ENCODE results near the gene ADGRG7.
A peak's percentile ranks its signal among the peaks of the same experiment; 100 is the strongest.
"Not testable (repeated sequence)": the region's sequence is repeated elsewhere in the genome, so short reads cannot be mapped to it uniquely, and the experiment has no call there.

The ADGRG7 gene, protein sequence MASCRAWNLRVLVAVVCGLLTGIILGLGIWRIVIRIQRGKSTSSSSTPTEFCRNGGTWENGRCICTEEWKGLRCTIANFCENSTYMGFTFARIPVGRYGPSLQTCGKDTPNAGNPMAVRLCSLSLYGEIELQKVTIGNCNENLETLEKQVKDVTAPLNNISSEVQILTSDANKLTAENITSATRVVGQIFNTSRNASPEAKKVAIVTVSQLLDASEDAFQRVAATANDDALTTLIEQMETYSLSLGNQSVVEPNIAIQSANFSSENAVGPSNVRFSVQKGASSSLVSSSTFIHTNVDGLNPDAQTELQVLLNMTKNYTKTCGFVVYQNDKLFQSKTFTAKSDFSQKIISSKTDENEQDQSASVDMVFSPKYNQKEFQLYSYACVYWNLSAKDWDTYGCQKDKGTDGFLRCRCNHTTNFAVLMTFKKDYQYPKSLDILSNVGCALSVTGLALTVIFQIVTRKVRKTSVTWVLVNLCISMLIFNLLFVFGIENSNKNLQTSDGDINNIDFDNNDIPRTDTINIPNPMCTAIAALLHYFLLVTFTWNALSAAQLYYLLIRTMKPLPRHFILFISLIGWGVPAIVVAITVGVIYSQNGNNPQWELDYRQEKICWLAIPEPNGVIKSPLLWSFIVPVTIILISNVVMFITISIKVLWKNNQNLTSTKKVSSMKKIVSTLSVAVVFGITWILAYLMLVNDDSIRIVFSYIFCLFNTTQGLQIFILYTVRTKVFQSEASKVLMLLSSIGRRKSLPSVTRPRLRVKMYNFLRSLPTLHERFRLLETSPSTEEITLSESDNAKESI

DNA sequence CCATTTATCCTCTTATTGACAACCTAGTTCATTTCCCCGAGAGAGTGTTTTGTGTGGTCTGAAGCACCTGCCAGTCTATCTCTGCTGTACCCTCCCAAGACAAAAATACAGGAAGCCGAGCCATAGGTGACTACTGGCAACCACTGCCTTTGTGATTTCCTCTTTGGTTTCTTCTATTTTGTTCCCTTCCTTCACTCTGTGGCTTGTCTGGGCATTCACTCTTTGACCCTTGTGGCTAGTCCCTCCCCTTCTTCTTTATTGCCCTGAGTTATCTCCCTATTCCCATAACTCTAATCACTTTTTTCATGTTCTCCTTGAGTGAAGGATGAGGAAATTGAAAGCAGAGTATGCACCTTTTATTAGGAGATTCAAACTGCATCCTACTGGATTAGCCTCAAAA is at the start of gene ADGRG7:
Gene ADGRG7 (plus strand): TSS at position 297 of the 400 bp plus-strand sequence. CDS start 256 bp downstream, outside the sequence.
- DNase-seq (ENCODE audit: low spot score) = no peak

DNA sequence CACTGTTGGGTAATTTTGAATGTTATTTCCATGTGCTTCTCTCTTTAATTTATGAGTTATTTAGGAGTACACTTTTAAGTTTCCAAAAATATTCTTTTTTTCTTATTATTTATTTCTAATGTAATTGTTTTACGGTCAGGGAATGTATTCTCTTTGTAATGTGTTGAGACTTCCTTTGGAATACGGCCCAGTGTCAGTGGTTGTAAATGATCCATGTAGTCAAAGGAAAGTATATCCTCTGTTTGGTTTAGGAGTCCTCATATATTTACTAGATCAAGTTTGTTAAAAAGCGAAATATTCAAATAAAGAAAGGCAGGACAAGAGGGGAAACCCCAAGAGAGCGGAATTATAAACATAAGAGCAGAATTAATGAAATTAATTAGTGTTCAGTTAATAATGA is 49.0 kb upstream of the ADGRG7 start:
- DNase-seq (ENCODE audit: low spot score) = no peak

DNA sequence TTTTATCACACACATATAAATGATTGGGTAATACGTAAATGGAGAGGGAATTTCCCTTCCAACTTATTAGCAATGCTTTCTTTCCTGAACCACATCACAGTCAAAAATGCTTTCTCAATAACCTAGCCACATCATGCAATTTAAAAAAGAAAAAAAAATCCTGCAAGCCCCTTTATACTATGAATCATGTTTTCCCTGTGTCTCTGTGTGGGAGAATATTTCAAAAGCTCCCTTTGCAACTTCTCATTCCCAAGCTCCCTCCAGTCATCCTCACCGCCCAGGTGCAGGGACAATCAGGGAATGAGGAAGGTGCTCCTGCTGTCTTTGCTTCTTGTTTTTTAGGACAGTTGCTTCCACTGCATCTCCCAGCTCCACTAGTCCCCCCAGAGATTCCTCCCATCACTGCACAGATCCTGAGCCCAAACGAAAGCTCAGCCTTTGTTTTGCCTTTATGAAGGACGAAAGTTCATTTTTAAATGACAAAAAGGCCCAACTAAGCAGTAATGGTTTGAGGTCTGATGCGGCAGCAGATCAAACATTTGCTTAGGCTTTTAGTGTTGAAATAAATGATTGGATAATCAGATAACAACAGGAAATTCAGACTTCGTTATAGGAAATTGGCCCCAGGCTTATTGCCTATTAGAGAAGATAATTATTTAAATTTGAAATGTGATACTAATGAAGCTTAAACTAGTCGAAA is 47.8 kb upstream of the ADGRG7 start:
- DNase-seq (ENCODE audit: low spot score) = no peak

DNA sequence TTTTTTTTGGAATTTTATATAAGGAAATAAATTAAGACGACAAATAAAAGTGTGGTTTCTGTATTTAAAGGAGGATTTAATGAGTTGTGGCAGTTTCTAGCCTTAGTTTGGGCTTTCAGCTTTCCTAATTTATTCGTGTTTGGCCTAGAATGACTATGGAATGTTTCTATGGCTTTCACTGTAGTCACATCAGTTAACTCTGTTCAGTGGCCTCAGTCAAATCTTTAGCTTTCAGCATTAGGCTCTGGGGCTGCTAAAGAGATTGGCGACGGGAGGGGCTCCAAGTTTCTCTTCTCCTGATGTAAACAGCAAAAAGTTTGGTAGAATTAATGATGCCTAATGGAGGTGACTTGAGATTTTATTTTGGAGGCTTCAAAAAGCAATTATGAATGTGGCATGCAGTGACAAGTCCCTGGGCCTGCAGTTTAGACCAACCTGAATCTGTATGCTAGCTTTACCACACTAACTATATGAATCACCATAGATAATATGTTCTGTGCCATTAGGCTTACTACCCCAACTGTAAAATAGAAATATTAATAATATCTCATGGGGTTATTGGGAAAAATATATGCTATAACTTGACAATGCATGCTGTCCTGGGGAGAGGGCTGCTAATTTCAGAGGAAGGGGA is 47.1 kb upstream of the ADGRG7 start:
- no peak for DNase-seq (ENCODE audit: low spot score)

DNA sequence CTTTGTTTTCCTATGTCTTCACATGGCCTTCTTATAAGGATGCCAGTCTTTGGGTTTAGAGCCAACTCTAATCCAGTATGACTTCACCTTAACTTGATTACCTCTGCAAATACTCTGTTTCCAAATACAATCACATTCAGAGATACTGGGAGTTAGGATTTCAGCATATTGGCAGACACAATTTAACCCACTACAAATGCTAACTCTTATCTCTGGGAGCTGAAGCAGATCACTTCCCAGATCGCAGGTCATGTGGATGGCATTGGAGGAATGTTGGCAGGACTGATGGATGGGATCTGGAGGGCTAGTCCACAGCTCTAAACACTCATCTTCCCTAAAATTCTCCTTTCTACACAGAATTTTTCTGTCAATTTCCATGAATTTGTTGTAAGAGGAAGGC is 46.2 kb upstream of the ADGRG7 start:
- DNase-seq (ENCODE audit: low spot score) = no peak

DNA sequence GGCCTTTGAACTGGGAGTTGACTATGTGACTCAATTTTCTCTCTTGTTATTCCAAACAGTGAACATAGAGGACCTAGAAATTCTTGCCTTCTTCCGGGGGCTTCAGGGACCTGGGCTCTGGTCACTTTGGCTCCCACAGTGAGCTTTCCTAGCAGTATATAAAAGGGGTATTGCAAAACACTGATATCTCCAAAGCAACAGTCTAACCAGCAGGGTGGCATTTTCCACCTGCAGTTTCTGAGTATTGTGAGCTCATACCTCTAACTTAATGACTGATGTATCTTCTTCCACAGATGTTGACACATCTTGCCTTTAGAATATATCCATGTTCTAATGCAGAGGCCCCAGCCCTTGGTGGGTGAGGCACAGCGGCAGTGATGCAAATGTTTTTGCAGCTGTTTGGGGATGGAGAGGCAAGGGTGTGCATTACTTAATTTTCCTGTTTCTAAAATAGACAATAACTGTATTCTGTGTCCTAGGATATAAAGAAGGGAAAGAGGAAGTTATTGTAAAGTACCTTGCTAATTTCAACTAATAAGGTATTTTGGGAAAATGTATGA is 45.7 kb upstream of the ADGRG7 start:
- DNase-seq (ENCODE audit: low spot score) = no peak

DNA sequence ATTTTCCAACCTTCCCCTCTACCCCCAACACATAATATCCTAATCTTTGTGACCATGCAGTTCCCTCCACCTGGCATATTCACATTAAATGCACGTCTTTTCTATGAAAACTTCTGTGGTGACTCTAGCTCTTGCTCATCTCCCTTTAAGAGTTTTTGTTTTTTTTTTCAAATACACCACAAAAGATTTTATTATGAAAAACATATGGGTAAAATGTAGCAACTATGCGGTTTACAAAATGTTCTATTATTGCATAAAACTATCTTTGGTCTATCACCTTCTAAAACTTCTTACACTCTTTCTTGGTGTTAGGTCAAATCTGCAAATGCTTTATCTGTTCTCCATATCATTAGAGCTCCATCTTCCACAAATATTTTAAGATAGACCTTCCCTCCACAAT is 38.6 kb upstream of the ADGRG7 start:
- no peak for DNase-seq (ENCODE audit: low spot score)

DNA sequence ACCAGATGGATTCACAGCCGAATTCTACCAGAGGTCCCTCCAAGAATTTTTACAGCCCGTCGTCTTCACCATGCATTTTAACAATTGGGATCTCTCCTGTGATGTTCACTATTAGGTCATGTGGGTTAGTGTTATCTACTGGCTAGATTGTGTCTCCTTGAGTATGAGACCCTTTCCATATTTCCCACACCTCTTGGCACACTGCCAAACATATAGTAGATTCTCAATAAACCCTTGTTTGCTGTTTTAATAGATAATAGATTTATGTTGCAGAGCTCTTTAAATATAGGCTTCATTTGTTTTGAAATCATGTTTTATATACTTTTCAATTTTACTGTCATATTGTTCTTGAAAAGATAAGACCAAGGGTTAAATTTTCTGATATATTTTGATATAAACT is 34.9 kb upstream of the ADGRG7 start:
- no peak for DNase-seq (ENCODE audit: low spot score)

DNA sequence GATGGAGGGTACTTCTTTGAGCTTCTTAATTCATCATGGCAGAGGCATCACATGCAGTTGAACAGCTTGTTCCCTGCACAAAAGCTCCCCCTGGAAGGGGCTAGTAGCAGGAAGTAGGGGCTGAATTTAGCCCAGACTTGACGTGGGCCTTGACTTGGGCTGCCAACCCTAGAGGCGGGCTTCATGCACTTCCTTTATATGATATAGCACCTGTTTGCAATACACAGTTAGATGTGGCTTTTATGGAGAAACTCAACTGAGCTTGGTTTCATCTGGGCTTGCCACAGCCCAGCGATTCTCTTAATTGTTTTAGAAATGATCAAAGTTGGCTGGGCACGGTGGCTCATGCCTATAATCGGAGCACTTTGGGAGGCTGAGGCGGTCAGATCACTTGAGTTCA is 33.7 kb upstream of the ADGRG7 start:
- DNase-seq (ENCODE audit: low spot score) = no peak

DNA sequence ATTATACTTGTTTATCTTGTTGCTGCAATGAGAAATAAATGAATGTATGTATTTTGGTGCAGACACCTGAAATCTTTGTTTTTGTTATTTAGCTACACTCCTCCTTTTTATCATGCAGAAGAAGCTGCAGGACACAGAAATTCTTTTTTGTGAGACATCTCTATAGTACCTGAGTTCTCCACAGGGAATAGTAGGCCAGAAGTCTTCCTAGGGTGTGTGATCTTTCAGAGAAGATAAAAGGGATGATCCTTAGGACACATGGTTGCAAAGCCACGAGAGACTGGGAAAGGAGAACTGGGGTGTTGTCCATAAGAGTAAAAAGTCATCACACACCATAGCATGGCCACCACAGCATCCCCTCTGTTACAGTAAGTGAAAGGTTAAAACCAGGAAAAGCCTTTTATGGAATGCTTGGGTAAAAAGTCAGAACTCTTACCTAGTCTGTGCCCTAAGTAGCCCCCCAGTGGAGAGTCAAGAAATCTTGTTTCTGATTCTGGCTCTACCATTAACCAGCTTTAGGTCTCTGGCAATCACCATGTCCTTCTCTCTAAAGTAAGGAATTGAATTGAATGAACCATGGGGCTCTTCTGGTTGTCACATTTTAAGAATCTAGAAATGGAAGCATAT is 31.9 kb upstream of the ADGRG7 start:
- peak; percentile 17 for DNase-seq (ENCODE audit: low spot score)

DNA sequence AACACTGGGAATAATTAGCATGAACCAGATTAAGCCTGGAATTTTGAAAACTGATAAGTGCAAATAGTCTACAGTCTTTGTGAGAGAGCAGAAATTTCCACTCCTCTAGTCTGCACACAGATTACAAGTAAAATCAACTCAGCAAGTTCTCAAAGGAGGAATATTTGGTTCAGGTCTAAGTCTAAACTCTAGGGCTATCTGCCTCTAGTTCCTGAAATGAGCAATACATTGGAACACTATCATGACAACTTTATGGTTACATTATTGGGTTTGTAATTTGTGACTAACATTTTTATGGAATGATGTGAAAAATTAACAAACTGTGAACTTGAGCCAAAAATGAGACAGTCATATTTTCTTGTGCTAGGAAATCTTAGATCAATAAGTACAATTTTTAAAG is 30.8 kb upstream of the ADGRG7 start:
- DNase-seq (ENCODE audit: low spot score) = no peak

DNA sequence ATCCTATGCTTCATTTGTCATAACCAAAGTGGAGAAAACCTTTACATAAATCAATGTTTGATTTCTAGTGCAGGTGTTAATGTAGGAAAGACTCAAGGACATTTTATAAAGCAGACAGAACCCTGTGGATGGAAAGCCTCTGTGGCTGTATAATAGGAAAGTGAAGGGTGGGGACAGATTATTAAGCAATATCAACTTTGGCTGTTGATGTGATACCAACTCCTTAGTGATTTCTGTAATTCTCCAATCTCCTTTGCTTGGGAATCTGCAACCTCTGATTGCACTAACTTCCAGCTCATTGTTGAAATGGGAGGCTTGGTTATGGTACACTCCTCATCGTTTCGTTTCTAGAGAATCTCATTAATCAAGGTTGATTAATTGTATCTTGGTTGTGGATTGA is 29.3 kb upstream of the ADGRG7 start:
- no peak for DNase-seq (ENCODE audit: low spot score)

DNA sequence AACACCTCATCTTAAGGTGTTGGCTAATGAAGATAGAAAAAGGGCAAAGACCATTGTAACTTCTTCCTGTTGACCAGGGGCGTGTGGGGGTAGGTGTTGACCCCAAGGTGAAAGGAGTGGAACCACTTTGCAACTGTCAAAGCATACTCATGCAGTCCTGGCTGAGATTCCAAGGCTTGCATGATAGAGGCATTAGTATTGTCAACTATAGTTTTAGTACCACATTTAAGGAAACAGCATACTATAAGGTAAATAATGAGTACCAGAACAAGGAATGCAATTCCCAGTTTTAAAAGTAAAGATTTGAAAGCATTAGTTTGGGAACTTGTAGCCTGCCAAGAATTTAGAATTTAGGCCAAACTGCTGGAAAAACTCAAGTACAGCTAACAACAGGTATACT is 27.8 kb upstream of the ADGRG7 start:
- no peak for DNase-seq (ENCODE audit: low spot score)

DNA sequence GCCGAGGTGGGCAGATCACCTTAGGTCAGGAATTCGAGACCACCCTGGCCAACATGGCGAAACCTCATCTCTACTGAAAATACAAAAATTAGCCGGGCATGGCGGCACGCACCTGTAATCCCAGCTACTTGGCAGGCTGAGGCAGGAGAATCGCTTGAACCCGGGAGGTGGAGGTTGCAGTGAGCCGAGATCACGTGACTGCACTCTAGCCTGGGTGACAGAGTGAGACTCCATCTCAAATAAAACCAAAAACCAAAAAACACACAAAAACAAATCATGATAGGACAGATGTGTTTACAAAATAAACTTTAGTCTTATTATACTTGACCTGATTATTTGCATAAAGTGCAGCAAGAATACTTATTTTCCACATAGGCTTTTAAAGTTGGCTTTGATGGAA is 27.2 kb upstream of the ADGRG7 start:
- not testable (repeated sequence) for DNase-seq (ENCODE audit: low spot score)

DNA sequence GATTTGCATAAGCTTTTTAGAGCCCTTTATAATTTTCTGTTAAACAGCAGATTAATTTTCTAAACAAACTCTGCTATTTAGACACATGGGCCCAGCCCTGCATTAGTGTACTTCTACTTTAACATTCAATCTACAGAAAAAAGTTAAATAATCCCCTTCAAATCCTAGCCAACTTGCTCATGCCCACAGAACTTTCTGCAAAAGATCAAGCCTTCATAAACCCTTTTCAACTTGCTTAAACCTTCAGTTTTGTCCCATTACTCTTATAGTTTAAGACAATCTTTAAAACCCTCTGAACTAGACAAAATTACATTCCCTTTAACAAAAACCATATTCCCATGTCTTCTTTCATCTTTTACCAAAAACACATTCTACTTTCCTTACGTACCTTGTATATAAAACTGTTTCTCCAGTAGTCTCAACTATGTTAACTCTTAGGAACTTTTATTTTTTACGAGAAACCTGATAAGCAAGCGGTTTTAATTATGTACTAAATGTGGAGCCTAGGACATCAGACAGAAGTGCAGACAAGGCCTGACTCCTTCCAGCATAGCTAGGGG is 25.2 kb upstream of the ADGRG7 start:
- no peak for DNase-seq (ENCODE audit: low spot score)

DNA sequence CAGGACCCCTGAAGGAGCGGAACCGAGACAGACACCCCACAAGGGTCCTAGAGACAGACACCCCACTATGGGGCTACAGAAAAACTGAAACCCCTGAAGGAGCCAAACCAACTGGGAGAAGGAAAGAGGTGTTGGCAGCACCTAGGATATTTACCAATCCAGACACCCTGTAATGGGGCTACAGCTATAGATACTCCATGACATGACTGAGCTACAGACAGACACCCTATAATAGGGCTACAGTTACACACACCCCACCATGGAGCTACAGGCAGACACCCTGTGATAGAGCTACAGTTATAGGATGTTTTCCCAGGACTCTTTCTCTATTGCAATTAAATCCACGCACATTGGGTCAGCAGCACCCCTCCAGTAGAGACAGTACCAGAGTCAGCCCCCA is 22.6 kb upstream of the ADGRG7 start:
- DNase-seq (ENCODE audit: low spot score) = no peak

DNA sequence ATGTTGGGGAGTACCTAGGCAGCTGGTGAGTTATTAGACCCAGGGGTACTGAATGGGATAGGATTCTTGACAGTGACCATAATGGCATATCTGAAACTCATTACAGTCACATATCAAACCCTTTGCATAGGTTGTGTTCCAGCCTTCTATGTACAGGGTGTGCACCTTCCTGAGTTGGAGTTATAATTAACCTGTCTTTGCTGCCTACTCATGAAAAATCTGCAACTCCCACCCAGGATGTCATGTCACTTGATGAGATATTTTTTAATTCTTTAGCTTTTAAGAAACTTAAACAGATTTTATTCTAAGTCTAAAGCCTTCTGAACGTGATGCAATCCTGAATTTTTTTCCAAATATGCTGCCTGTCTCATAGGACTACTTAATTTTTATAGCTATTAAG is 21.1 kb upstream of the ADGRG7 start:
- DNase-seq (ENCODE audit: low spot score) = no peak

DNA sequence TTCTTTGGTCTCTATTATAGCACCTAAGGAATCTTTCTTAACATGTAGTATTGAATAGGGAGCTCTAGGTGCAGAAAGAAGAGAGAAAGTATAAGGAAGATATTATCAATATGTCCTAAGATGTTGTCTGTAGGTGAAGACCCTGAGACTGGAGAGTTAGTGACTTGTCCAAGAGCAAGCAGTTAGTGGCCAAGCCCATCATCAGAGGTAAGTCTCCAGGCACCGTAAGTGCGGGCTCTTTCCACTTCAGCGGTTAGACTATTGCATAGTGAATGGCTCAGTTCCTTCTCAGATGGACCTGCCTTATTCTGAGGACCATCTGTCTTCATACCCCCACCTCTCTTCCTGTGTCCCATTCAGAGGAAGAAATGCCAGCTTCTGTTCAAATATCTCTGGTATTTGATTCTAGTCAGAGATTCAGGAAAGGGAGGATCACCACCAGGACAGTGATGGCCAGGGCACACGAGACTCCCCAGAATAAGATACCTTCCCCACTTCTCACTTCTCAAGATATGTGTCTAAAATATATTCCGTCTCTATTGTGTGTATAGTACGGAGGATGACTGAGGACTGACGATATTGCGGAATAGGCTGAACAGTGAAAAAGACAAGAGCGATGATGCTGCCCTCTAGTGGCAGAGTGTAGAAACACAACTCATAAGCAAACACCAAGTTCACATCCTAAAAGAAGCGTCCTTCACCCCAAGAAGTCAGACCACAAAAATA is 19.1 kb upstream of the ADGRG7 start:
- peak; percentile 79 for DNase-seq (ENCODE audit: low spot score)

DNA sequence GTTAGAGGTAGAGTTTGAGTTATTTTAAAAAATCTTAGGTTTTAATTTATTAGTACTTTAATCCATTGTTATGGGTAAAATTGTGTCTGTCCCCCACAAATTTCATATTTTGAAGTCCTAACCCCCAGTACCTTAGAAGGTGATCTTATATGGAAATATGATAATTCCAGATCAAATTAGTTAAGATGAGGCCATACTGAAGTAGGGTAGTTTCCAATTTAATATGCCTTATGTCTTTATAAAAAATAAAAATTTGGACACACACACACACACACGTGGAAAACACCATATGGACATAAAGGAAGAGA is 18.6 kb upstream of the ADGRG7 start:
- DNase-seq (ENCODE audit: low spot score) = no peak

DNA sequence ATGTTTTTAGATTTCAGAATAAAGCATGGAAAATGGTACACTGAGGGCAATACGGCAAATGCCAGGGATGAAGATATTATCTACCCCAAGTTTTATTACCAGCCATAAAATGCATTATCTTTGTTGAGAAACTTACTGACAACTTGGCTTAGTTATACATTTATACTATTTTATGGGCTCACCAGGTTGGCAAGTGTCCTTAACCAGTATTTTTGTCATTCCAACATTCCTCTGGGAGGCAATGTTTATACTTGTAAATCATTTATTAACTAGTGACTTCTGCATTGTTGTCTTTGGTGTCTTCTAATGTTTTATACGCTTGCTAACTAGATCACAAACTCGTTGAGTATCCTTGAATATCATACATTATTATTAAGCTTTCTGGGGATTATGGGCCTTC is 18.0 kb upstream of the ADGRG7 start:
- no peak for DNase-seq (ENCODE audit: low spot score)
